HCT116 (cell line): ENCODE results near the gene ADAMTS3. TPM values are rescaled to one million over a fixed set of nuclear protein-coding genes. Genes with fewer than 3 reads are reported as not detected.

Experiments used
- ATAC-seq: fragments of 200-7000 bp; cut with Tn5 transposase; 2 replicates; pipeline ENCODE4 v1.9.1; 2020; ENCODE audit warnings: mild to moderate bottlenecking, moderate library complexity
- BruUV-seq: library from RNA; stranded (reverse); fragments of 400-500 nt; replicated peaks from 2 replicates; lab custom pipeline; 2021; lab: Mats Ljungman, UMichigan
- CTCF ChIA-PET: fragments of 300-600 bp; sonication (Branson Sonifier 250); formaldehyde crosslinking; loops from one replicate; lab custom pipeline; 2021; ENCODE audit warnings: antibody characterized with exemption; lab: Charles Lee
- POLR2A ChIA-PET: fragments of 300-600, 350-600 bp; sonication (Branson Sonifier 250); formaldehyde crosslinking; loops from one replicate; lab custom pipeline; 2021; ENCODE audit warnings: antibody characterized with exemption; lab: Charles Lee
- RAD21 ChIA-PET, 2 experiments: fragments of 300-600 bp; sonication (Branson Sonifier 250); formaldehyde crosslinking; loops; one replicate each; lab custom pipeline; 2023; ENCODE audit warnings: low total read pairs in 2 of 2; ENCODE audit not compliant: uncharacterized antibody in 2 of 2, unreplicated experiment in 2 of 2, low non-redundant PET in 1 of 2; lab: Charles Lee
- DNase-seq: peaks from one replicate; pipeline ENCODE4 v3.0.0-alpha.2; 2010; ENCODE audit warnings: low read depth, low spot score
- H2AFZ ChIP-seq: fragments of 200-600 bp; shearing (Covaris generic), sonication (generic); 2 replicates; pipeline ENCODE4 v1.6.1; 2017; ENCODE audit warnings: low read depth, mixed run types, mixed read lengths, antibody characterized with exemption, low read length; ENCODE audit not compliant: poor library complexity, severe bottlenecking
- H3K27ac ChIP-seq: 2 replicates; pipeline ENCODE4 v1.5.1; 2012; ENCODE audit warnings: low read depth, low read length
- H3K27me3 ChIP-seq: fragments of 200-600 bp; sonication (generic); 2 replicates; pipeline ENCODE4 v1.6.1; 2016; ENCODE audit warnings: mixed run types, low read length, mixed read lengths; ENCODE audit not compliant: insufficient read depth
- H3K36me3 ChIP-seq, 2 experiments: fragments of 200-500 bp in 1 of 2; fragments of 200-600 bp in 1 of 2; sonication (Bioruptor generic) in 1 of 2; sonication (generic) in 1 of 2; 2 replicates each; pipeline versions ENCODE4 v1.5.1 to v1.6.1; 2014 to 2016; ENCODE audit warnings: low read length in 2 of 2, inconsistent platforms in 1 of 2, mixed read lengths in 1 of 2, mixed run types in 1 of 2; ENCODE audit not compliant: insufficient read depth in 2 of 2, control insufficient read depth in 1 of 2
- H3K4me1 ChIP-seq, 2 experiments: fragments of 200-600 bp in 1 of 2; sonication (generic) in 1 of 2; 2 replicates each; pipeline versions ENCODE4 v1.5.1 to v1.6.1; 2012 to 2017; ENCODE audit warnings: low read length in 2 of 2, inconsistent platforms in 1 of 2, mild to moderate bottlenecking in 1 of 2, mixed read lengths in 1 of 2, mixed run types in 1 of 2, moderate library complexity in 1 of 2; ENCODE audit not compliant: insufficient read depth in 2 of 2, control insufficient read depth in 1 of 2
- H3K4me2 ChIP-seq: fragments of 200-600 bp; sonication (generic); 2 replicates; pipeline ENCODE4 v1.6.1; 2017; ENCODE audit warnings: mixed run types, low read length, mixed read lengths
- H3K4me3 ChIP-seq, 2 experiments: fragments of 200-600 bp in 1 of 2; sonication (generic) in 1 of 2; replicated peaks in 1 of 2; 2 replicates each; pipeline ENCODE4 v1.5.1; 2011 to 2016; ENCODE audit warnings: low read length in 2 of 2, control low read depth in 1 of 2, low read depth in 1 of 2, mild to moderate bottlenecking in 1 of 2, mixed read lengths in 1 of 2, mixed run types in 1 of 2
- H3K79me2 ChIP-seq: fragments of 200-600 bp; sonication (generic); 2 replicates; pipeline ENCODE4 v1.6.1; 2017; ENCODE audit warnings: mild to moderate bottlenecking, mixed run types, low read length, moderate library complexity, mixed read lengths; ENCODE audit not compliant: insufficient read depth
- H3K9ac ChIP-seq: fragments of 200-600 bp; sonication (generic); 2 replicates; pipeline ENCODE4 v1.6.1; 2016; ENCODE audit warnings: low read length, mixed read lengths
- H3K9me2 ChIP-seq: fragments of 200-600 bp; sonication (generic), shearing (Covaris generic); 2 replicates; pipeline ENCODE4 v1.6.1; 2017; ENCODE audit warnings: mixed run types, mild to moderate bottlenecking, moderate library complexity; ENCODE audit not compliant: insufficient read depth
- H3K9me3 ChIP-seq, 2 experiments: fragments of 200-500 bp in 1 of 2; fragments of 200-600 bp in 1 of 2; sonication (Bioruptor generic) in 1 of 2; sonication (generic) in 1 of 2; 2 replicates each; pipeline ENCODE4 v1.6.1; 2014 to 2017; ENCODE audit warnings: low read length in 2 of 2, mixed read lengths in 2 of 2, inconsistent platforms in 1 of 2, low read depth in 1 of 2, mild to moderate bottlenecking in 1 of 2, mixed run types in 1 of 2, moderate library complexity in 1 of 2; ENCODE audit not compliant: control insufficient read depth in 1 of 2, insufficient read depth in 1 of 2
- H4K20me1 ChIP-seq: fragments of 200-600 bp; sonication (generic), shearing (Covaris generic); 2 replicates; pipeline ENCODE4 v1.6.1; 2017; ENCODE audit warnings: mixed run types, mild to moderate bottlenecking, moderate library complexity; ENCODE audit not compliant: insufficient read depth
- CBX3 ChIP-seq: IDR thresholded peaks from 2 replicates; pipeline ENCODE4 v1.6.1; 2012; ENCODE audit warnings: low read depth
- CEBPB ChIP-seq: IDR thresholded peaks from 2 replicates; pipeline ENCODE4 v1.6.1; 2012; ENCODE audit warnings: low read depth
- EGR1 ChIP-seq: IDR thresholded peaks from 2 replicates; pipeline ENCODE4 v1.6.1; 2012; ENCODE audit warnings: low read depth
- ELF1 ChIP-seq: IDR thresholded peaks from 2 replicates; pipeline ENCODE4 v1.6.1; 2012; ENCODE audit warnings: low read depth, borderline replicate concordance
- EZH2phosphoT487 ChIP-seq: fragments of 200-600 bp; IDR thresholded peaks from 2 replicates; pipeline ENCODE4 v1.6.1; 2018; ENCODE audit warnings: antibody characterized with exemption, borderline replicate concordance
- JUND ChIP-seq: IDR thresholded peaks from 2 replicates; pipeline ENCODE4 v1.6.1; 2012
- POLR2A ChIP-seq: IDR thresholded peaks from 2 replicates; pipeline ENCODE4 v1.7.0; 2011; ENCODE audit warnings: borderline replicate concordance; ENCODE audit not compliant: insufficient read depth, insufficient read length; ENCODE audit errors: extremely low read depth
- POLR2AphosphoS5 ChIP-seq: IDR thresholded peaks from 2 replicates; pipeline ENCODE4 v1.6.1; 2011; ENCODE audit warnings: mild to moderate bottlenecking, low read depth, low read length, moderate library complexity
- SP1 ChIP-seq: IDR thresholded peaks from 2 replicates; pipeline ENCODE4 v1.6.1; 2012; ENCODE audit warnings: low read depth
- SRF ChIP-seq: IDR thresholded peaks from 2 replicates; pipeline ENCODE4 v1.6.1; 2012; ENCODE audit warnings: low read depth
- YY1 ChIP-seq: IDR thresholded peaks from 2 replicates; pipeline ENCODE4 v1.6.1; 2011; ENCODE audit warnings: low read length, low read depth, moderate library complexity, mild to moderate bottlenecking; ENCODE audit not compliant: insufficient replicate concordance; ENCODE audit errors: extremely low read depth
- ZFX ChIP-seq: fragments of 450-650 bp; IDR thresholded peaks from 2 replicates; pipeline ENCODE4 v1.6.1; 2017
- intact Hi-C: fragments of 100-400 bp; cut with micrococcal nuclease; formaldehyde crosslinking; loops from 2 replicates; pipeline ENCODE4 v1.10.0; 2022
- total RNA-seq: library from RNA; stranded (reverse); gene quantifications from one replicate; pipeline ENCODE4 v1.2.1, GENCODE V29; 2021; ENCODE audit not compliant: unreplicated experiment
- TF ChIP-seq, protein P1 (sequence below): IDR thresholded peaks from 2 replicates; pipeline ENCODE4 v1.6.1; 2012; ENCODE audit warnings: low read depth
- TF ChIP-seq, protein P2 (sequence below): IDR thresholded peaks from 2 replicates; pipeline ENCODE4 v1.6.1; 2012

The ADAMTS3 gene
- total RNA-seq, 1 experiment from 2014 or later: not detected

DNA sequence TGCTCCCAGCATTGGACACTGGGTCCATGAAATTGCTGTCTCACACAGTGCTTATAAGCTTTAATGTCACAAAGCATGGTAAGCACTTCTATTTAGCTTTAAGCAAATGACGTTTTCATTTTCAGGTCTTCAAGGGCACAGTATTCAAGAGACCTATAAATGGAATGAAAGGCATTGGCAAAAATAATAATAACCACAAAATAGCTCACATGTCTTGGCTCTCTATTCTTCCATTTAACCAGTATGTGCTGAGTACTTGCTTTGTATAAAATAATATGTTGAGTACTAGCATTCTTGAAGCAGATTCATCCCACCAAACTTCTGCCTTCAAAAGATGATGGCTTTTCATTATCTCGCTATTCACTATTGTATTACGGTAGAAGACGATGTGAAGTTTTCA is 203.0 kb downstream of the ADAMTS3 start:
- no peak for TF ChIP-seq CEBPB
- TF ChIP-seq POLR2AphosphoS5: no peak
- no peak for TF ChIP-seq ELF1
- TF ChIP-seq, protein P1, sequence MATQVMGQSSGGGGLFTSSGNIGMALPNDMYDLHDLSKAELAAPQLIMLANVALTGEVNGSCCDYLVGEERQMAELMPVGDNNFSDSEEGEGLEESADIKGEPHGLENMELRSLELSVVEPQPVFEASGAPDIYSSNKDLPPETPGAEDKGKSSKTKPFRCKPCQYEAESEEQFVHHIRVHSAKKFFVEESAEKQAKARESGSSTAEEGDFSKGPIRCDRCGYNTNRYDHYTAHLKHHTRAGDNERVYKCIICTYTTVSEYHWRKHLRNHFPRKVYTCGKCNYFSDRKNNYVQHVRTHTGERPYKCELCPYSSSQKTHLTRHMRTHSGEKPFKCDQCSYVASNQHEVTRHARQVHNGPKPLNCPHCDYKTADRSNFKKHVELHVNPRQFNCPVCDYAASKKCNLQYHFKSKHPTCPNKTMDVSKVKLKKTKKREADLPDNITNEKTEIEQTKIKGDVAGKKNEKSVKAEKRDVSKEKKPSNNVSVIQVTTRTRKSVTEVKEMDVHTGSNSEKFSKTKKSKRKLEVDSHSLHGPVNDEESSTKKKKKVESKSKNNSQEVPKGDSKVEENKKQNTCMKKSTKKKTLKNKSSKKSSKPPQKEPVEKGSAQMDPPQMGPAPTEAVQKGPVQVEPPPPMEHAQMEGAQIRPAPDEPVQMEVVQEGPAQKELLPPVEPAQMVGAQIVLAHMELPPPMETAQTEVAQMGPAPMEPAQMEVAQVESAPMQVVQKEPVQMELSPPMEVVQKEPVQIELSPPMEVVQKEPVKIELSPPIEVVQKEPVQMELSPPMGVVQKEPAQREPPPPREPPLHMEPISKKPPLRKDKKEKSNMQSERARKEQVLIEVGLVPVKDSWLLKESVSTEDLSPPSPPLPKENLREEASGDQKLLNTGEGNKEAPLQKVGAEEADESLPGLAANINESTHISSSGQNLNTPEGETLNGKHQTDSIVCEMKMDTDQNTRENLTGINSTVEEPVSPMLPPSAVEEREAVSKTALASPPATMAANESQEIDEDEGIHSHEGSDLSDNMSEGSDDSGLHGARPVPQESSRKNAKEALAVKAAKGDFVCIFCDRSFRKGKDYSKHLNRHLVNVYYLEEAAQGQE: no peak
- no peak for TF ChIP-seq POLR2A
- no peak for TF ChIP-seq CBX3
- no peak for TF ChIP-seq SRF
- no peak for TF ChIP-seq EZH2phosphoT487
- no peak for TF ChIP-seq ZFX
- TF ChIP-seq, protein P2, sequence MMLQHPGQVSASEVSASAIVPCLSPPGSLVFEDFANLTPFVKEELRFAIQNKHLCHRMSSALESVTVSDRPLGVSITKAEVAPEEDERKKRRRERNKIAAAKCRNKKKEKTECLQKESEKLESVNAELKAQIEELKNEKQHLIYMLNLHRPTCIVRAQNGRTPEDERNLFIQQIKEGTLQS: no peak
- TF ChIP-seq SP1: no peak
- TF ChIP-seq YY1: no peak
- TF ChIP-seq EGR1: no peak
- no peak for TF ChIP-seq JUND
- no peaks in the 10 kb centered on the region for H3K27me3 ChIP-seq
- no TSS peak for BruUV-seq

More for the DNA sequence above, 203.0 kb downstream of the ADAMTS3 start:
- ChIA-PET POLR2A (no interaction called here), RAD21 (no interaction called here), CTCF (no interaction called here)
- no peak overlapping the region for H3K9ac ChIP-seq
- no peak overlapping the region for H3K4me2 ChIP-seq
- no peaks in the 10 kb centered on the region for H3K79me2 ChIP-seq
- H3K4me3 ChIP-seq: no peak overlapping the region
- H3K36me3 ChIP-seq: no peaks in the 10 kb centered on the region
- DNase-seq: no peak
- H3K9me3 ChIP-seq: no peaks in the 10 kb centered on the region
- H3K27ac ChIP-seq: no peak overlapping the region
- no peaks in the 10 kb centered on the region for H3K9me2 ChIP-seq
- intact Hi-C loops: no loop called here
- H4K20me1 ChIP-seq: no peaks in the 10 kb centered on the region
- no peak for ATAC-seq
- H2AFZ ChIP-seq: no peak overlapping the region
- H3K4me1 ChIP-seq: no peaks in the 10 kb centered on the region
